SW480 (cell line): Measurements from ENCODE around the gene PIEZO1.

Experiments used
- DNase-seq: peaks from one replicate; pipeline ENCODE4 v3.0.0-alpha.2; 2016; ENCODE audit warnings: low spot score

Gene PIEZO1

DNA sequence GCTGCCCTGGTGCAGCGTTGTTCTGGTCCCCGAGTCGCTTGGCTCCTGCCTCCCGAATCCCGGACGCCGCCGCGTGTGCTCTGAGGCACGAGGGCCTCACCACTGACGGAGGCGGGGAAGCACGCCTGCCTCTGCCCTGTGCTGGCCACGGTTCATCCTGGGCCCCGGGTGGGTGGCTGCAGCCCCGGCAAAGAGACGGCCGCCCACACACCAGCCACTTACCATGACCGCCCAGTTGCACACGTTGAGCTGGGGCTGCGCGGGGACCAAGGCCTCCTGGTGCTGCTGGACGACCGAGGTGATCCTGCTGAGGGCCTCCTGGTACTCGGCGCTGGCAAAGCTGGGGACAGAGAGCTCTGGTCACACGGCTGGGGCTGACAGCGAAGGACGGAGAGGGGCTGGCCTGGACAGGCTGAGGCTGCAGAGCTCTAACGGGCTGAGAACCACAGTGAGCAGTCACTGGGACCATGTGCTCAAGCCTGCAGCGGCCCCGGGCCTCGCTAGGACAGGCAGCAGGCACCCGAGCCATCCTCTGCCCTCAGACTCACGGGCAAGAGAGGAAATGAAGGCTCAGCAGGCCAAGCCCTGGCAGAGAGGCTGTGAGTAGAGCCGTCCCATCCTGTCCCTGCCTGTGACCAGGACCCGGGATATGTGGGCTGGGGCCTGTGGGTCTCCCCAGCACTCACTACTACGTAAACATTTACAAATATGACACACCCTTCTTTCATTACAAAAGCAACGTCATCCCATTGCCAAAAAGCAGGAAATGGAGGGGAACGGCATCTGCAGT lies 33.0 kb upstream of the PIEZO1 start:
- DNase-seq: no peak

DNA sequence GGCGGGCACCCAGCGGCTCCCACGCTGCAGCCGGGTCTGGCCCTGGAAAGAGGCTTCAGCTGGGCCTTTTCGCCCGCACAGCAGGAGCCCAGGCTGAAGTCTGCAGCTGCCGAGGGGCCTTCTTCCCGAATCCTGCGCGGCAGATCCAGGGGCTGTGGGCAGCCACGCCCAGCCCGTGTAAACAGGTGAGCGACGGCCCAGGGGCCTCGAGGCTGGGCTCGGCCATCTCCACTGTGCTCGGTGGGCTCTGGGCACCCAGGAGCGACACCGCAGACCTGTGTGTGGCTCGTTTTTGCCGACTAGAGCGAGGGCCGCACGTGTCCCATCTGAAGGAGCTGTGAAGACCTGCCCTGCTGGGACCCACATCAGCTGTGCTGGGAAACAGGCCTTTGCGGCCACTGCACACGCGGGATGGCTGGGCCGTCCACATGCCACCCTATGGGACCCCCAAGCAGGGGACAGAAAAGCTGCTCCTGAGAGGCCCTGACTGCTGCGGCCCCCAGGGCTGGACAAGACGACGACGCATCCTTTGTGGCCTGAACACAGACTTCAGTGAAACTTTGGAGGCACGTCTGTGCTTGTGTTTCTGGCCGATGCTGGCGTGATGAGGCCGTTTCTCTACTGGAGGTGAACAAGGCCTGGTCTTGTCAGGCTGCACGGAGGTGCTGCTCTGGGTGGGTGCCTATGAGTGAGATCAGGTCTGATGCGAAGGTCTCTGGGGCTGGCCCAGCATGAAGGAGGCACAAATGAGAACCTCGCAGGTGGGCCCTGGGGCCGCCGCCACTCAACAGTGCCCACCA lies 31.9 kb upstream of the PIEZO1 start:
- no peak for DNase-seq

DNA sequence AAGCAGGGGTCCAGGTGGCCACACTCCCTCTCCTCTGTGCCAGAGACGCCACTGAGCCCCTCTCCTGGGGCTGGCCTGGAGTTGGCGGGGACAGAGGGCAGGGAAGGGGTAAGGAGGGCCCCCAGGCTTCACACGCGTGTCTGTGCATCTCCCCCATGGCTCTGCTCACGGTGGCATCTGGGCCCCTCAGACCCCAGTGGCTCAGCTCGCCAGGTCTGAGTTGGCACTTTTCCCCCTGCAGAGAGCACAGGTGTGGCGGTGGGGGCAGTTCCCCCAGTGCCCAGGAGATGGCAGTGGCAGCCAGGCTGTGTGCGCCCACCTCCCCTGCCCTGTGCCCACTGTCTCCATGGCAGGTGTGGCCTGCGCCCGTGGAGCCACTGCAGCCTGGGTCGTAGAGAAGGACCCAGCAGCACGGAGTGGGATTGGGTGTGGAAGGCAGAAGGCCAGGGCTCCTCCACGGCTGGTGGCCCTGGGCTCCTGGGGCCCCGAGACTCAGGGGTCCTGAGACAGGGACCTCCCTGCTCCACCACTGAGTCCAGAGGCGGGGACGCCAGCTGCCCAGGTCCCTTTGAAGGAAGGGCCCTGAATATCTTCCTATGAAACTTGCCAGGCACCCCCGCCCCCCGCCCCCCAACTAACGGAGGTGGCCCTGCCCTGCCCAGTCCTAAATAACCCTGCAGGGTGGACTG lies 31.0 kb upstream of the PIEZO1 start:
- DNase-seq: peak; percentile 40

DNA sequence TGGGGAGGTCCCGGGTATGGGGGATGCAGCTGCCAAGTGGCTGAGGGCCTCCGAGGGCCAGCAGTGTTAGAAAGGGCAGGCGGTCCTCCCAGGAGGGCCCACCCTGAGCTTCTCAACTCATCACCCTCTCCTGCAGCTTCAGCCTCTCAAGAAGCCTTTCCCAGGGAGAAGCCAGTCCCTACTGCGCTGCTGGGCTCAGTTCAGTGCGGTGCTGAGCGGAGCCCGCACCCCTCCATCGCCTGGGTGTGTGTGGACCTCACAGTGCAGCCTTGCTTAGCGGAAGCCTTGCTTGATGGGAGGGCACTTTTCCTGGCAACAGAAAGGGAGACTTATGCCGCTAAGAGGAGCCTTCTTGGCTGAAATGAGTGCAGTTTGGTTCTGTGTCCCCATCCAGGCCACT lies 30.2 kb upstream of the PIEZO1 start:
- DNase-seq: no peak

DNA sequence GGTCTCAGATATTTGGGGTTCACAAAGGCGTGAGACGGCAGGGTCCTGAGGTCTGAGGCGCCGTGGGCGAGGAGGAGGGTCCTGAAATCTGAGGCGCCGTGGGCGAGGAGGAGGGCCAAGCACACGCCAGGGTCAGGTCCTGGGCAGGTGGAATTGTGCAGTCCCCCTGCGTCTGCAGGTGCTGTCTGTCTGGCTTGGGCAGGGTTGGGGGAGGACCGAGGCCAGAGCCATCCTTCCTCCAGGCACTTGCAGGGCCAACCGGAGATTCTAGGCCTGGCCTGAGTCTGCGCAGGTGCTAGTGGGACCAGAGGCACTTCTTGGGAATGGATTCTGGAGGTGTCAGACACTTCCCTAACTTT lies 29.1 kb upstream of the PIEZO1 start:
- no peak for DNase-seq

DNA sequence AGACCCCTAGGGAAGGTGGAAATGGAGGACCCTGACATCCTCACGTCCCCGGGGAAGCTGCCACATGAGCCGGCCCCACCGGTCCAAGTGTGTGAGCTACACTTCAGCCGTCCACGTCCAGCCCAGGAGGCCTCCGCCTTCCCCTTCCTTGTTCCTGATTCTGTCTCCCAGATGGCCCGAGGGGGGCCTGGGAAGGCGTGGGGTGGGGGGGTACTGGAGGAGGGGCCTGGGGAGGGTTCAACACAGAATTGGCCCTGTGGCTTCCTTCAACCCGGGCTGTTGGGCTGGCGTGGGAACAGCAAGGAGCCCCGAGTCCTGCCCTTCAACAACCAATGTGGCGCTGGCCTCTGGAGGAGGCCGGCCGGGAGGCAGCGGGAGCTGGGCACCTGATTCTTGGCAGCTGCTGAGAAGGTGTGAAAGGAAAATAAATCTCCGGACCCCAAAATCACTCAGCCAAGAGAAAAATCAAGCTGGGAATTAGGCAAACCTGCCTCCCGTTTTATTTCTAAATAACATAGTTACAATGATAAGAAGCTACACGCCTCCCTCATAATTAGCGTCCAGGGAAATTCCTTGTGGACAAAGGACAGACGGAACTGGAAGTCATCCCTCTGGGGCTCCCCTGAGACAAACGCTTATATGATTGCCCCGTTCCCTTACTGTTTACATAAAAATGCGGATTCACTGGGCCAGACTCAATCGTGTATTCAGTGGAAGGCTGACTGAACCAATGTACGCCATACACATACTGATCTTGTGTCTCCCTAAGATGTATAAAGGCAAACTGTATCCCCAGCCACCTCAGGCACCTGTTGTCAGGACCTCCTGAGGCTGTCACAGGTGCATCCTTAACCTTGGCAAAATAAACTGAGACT lies 28.5 kb upstream of the PIEZO1 start:
- no peak for DNase-seq

DNA sequence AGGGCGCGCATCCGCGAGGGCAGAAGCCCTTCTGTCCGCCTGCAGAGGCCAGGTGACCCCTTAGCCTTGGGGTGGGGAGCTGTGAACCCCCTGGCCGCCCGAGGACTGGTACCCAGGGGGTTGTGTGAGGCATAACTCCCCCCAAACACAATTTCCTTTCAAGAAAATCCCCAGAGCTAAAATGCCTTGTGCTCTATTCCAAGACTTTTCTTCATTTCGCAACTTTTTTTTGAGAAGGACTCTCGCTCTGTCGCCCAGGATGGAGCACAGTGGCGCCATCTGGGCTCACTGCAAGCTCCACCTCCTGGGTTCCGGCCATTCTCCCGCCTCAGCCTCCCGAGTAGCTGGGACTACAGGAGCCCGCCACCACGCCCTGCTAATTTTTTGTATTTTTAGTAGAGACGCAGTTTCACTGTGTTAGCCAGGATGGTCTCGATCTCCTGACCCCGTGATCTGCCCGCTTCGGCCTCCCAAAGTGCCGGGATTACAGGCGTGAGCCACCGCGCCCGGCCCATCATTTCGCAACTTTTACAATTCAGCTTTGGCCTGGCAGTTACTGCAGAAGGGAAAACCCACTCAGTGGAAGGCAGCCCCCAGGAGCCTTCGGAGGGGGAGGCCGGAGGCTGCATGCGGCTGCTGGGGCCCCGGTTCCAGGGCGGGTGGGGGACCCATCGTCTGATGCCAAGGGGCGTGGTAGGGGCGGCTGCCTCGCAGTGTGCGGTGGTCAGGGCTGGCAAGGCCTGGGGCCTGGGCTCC lies 27.7 kb upstream of the PIEZO1 start:
- DNase-seq: no peak

DNA sequence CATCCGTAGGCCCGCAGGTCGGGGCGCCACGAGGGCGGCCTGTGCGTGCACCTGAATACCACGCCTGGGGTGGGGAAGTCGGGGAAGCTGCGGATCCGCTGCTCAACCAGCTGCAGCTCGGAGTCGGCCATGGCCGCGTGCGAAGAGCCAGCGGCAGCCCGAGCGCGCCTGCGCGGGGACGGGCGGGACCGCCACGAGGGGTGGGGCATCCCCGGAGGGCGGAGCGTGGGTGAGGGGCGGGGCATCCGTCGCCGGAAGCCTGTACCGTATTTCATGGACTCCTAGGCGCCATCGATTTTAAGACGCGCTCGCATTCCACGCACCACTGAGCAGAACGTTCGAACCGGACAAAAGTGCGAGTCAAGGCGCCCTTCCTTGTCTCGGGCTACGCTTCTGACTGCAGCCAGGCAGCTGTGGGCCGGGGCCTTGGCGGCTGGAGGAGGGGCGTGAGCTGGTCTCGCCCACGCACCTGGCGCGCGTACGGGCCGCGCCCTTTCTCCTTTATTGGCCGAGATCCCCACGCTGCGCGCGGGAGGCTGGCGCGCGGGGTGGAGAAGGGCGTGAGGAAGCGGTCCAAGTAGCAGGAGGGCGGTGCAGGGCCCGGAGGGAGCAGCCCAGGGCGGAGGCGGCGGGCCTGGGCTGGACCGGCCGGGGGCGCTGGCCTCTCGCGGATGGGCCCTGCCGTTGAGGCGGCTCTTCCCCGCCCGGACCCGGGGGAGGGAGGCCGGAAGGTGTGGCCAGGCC lies 26.9 kb upstream of the PIEZO1 start, which contains the start of gene APRT:
APRT (minus strand) TSS at position 160 of the 744 bp plus-strand sequence; CDS start at position 131, 29 bp downstream.
- peak; percentile 94 for DNase-seq

DNA sequence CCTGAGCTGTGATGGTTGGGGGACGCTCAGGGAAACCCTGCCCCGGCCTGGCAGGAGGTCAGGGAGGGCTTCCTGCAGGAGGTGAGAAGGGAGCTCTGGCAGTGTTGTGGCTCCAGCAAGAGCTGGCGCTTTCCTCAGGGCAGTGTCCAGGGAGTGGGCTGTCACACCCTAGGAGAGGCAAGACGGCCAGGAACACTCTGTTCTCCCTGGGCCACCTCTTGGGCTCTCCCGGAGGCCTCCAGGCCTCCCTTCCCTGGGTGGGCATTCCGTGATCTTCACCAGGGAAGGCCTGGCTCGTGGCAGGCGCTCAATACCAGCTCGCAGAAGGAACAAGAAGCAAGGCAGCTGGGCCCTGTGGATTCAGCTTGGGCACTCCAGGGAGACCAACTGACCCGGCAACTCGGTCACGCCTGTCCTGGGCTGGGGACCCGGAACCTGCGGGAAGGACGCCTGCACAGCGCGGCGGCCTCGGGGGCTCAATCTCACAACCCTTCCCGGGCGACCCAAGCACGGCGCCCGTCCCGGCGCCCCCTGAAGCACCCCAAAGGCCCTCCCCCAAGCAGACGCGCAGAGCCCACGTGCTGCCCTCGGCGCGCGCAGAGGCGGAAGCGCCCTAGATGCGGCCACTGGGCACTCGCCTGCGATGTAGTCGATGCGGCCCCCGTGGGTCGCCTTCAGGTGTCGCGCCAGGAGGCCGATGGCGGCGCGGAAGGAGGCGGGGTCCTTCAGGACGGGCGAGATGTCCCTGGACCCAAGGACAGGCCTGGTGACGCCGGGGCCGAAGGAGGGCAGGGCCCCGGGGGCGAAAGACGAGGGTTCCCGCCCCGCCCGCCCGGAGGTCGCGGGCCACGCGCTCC lies 26.1 kb upstream of the PIEZO1 start:
- peak; percentile 75 for DNase-seq

DNA sequence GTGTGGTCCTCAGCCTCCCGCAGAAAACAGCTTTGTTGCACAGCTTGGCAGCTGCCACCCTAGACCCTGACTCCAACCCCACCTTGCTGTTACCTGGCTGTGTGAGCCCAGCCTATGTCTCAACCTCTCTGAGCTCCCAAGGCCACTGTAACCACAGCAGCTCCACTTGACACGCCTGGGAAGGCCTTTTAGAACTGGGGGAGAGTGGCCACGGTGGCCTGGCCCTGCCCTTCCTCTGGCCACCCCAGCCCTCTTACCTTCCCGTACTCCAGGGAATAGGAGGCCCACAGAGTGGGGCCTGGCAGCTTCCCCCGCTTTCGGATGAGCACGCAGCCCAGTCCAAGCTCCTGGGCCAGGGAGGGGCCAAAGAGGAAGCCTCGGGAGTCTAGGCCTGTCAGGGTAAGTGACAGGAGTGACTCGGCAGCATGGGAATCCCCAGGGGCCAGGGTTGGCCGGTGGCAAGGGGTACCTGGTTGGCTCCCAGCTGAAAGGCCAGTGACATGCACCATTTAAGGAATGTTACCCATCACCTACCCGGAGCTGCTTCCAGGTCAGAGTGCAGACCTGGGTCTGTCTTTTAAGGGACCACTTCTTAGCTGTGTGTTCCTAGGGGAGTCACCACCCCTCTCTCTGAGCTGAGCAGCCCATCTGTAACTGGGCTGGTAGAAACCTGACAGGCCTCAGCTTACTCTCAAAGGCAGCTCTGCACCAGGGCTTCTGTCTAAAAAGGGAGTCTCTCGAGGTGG lies 25.3 kb upstream of the PIEZO1 start:
- no peak for DNase-seq

DNA sequence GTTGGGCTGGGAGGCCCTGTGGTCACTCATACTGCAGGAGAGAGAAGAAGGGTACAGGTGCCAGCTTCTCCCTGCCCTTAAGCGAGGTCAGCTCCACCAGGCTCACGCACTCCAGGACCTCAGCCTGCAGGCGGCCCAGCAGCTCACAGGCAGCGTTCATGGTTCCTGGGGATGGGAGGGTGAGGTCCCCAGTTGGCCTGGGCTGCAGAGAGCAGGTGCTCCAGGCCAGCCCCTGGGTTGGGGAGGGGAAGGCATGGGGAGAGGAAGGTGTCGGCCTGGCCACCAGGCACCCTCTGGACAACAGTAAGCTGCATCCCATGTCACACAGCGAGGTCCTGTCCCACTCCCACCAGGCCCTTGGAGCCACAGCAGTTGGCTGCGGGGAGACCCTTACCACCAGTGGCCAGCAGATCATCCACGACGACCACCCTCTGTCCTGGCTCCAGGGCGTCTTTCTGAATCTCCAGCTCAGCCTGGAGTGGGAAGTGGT lies 24.7 kb upstream of the PIEZO1 start:
- DNase-seq: no peak

DNA sequence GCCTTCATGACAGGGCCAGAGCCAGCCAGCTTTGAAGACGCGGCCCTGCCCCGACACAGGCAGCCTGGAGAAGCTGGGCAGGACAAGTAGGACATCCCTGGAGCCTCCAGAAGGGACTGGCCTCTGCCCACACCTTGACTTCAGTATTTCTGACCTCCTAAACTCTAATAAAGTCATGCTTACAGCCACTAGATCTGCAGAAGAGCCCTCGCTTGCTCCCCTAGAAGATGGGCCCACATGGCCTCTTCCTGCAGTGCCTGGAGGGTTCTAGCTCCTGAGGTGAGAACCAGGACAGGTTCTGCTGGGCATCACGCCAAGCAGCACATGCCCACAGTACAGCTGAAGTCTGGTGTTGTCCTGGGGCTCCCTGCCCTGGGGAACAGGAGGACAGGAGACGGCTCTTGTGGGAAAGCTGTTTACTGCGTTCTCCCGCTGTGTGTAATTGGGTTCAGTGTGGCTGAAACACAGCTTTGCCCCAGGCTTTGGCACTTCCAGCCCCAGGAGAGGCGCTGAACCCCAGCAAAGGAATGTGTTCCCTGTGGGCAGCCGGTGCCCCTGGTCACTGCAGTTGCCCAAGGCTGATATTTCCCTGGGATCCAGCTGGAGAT lies 24.2 kb upstream of the PIEZO1 start:
- DNase-seq: no peak

DNA sequence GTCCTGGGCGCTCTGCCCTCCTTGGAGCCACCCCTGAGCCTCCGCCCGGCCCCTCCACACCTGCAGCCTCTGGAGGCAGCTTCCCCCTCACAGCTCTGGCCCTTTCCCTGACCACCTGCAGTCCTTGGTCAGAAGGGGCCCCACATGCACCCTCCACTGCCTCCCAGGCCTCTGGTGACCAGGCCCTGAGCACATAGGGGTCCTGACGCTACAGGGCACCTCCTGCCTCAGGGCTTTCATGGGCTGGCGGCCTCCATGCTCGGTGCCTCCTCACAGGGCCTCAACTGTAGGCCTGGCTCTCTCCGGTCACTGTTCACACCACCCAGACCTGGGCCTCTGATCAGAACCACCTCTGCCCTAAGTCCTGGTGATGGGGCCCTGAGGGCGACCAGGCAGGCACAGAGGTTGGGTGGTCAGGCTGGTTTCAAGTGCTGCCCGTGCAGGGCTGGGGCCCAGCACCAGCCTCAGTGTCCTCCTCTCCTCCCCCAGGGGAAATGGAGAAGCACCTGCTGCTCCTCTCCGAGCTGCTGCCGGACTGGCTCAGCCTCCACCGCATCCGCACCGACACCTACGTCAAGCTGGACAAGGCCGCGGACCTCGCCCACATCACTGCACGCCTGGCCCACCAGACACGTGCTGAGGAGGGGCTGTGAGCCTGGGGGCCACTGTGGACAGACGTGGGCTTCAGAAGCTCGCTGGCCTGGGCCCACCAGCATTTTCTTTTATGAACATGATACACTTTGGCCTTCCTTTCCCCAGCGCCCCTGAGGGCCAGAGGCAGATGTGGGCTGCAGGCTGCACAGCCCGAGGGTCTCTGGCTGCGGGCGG lies 22.8 kb upstream of the PIEZO1 start:
- DNase-seq: no peak

DNA sequence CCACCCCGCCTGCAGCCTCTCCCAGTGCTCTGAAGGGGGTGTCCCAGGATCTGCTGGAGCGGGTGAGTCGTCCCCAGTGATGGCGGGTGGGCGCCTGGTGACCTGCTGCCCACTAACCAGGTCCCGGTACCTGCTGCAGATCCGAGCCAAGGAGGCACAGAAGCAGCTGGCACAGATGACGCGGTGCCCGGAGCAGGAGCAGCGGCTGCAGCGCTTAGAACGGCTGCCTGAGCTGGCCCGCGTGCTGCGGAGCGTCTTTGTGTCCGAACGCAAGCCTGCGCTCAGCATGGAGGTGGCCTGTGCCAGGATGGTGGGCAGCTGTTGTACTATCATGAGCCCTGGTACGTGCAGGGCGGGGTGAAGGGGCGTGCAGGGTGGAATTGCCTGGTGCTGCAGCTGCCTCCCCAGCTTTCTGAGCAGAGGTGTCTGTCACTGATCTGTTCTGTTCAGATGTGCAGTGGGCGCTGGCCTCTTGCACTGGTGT lies 22.2 kb upstream of the PIEZO1 start:
- DNase-seq: no peak

DNA sequence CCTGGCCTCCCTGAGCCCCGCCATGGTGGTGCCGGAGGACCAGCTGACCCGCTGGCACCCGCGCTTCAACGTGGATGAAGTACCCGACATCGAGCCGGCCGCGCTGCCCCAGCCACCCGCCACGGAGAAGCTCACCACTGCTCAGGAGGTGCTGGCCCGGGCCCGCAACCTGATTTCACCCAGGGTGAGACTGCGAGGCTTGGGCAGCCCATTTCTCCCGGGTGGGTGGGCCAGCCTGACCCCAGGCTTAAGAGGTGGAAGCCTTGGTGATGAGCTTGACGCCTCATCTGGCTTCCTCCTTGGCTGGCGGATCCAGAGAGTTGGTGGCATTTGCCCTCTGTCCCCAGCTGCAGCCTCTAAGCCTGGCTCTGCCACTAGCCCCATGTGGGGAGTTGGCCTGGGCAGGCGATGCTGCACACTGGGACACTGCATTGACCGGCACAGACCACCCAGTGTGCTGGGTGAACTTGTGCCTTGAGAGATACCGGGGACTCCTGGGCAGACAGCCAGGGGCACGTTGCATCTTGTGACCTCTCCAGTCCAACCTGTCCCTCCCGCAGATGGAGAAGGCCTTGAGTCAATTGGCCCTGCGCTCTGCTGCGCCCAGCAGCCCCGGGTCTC lies 21.6 kb upstream of the PIEZO1 start:
- no peak for DNase-seq

DNA sequence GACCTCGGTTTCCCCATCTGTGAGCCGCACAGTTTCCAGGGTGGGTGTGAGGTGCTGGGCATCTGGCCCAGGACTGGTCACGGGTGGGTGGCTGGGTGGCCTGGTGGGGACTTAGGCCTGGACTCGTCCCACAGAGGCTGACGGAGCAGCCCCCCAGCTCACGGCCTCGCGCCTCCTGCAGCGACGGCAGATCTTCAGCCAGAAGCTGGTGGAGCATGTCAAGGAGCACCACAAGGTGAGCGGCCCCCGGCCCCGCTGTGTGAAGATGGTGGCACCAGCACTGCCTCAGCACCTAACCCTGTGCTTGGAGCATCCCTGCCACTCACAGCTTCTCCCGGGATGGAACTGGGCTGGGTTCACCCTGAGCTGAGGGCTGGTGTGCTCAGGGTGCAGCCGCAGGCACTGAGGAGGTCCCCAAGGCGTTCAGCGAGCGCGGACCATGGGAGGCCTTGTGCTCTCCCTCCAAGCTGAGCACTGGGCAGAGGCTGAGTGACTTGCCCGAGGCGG lies 20.9 kb upstream of the PIEZO1 start:
- DNase-seq: no peak
